GM23338 (cell line): Measurements from ENCODE around the gene SERGEF.

Experiments
- EZH2 ChIP-seq: fragments of 200-600 bp; sonication (generic); IDR thresholded peaks from one replicate; pipeline ENCODE4 v1.8.0; 2017; ENCODE audit warnings: antibody characterized with exemption, mild to moderate bottlenecking, low read depth; ENCODE audit not compliant: unreplicated experiment
- EZH2phosphoT487 ChIP-seq: fragments of 200-600 bp; sonication (generic); IDR thresholded peaks from one replicate; pipeline ENCODE4 v1.8.1; 2018; ENCODE audit warnings: antibody characterized with exemption; ENCODE audit not compliant: unreplicated experiment
- JUNB ChIP-seq: IDR thresholded peaks from one replicate; pipeline ENCODE4 v1.6.1; 2016; ENCODE audit warnings: antibody characterized with exemption; ENCODE audit not compliant: unreplicated experiment
- POLR2AphosphoS5 ChIP-seq: IDR thresholded peaks from 2 replicates; pipeline ENCODE4 v1.6.1; 2016; ENCODE audit warnings: antibody characterized with exemption, low read depth
- STAT1 ChIP-seq: IDR thresholded peaks from one replicate; pipeline ENCODE4 v1.6.1; 2016; ENCODE audit warnings: antibody characterized with exemption; ENCODE audit not compliant: unreplicated experiment
- TF ChIP-seq, protein P1 (sequence below), 2 experiments: fragments of 200-600 bp in 1 of 2; sonication (generic) in 1 of 2; conservative IDR thresholded peaks; 2 replicates each; pipeline versions ENCODE4 v1.5.1 to v1.6.1; 2016 to 2017; ENCODE audit warnings: antibody characterized with exemption in 2 of 2, low read depth in 2 of 2, mild to moderate bottlenecking in 2 of 2, moderate library complexity in 1 of 2
- TF ChIP-seq, protein P2 (sequence below): fragments of 250-450 bp; sonication (Bioruptor Pico); IDR thresholded peaks from 2 replicates; pipeline ENCODE4 v1.5.0; 2020; ENCODE audit warnings: mild to moderate bottlenecking, moderate library complexity
- TF ChIP-seq, protein P3 (sequence below): IDR thresholded peaks from one replicate; pipeline ENCODE4 v1.6.1; 2018; ENCODE audit warnings: antibody characterized with exemption; ENCODE audit not compliant: unreplicated experiment
- TF ChIP-seq, protein P4 (sequence below): IDR thresholded peaks from 2 replicates; pipeline ENCODE4 v1.6.1; 2016; ENCODE audit warnings: antibody characterized with exemption

DNA sequence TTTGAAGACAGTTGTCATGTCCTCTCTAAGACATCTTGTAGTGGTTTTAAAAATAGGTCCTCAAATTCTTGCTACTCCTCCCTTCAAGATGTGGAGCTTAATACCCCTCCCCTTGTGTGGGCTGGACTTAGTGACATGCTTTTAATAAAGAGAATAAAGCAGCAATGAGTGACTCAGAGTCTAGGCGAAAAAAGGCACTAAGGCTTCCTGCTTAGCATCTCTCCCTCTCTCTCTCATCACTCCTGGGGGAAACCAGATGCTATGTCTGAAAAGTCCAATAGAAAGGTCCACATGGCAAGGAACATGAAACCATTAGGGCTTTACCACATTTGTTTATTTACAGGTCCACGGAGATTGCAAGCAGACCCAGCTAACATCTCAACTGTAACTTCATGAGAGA is 11.7 kb downstream of the SERGEF start:
- TF ChIP-seq, protein P1, sequence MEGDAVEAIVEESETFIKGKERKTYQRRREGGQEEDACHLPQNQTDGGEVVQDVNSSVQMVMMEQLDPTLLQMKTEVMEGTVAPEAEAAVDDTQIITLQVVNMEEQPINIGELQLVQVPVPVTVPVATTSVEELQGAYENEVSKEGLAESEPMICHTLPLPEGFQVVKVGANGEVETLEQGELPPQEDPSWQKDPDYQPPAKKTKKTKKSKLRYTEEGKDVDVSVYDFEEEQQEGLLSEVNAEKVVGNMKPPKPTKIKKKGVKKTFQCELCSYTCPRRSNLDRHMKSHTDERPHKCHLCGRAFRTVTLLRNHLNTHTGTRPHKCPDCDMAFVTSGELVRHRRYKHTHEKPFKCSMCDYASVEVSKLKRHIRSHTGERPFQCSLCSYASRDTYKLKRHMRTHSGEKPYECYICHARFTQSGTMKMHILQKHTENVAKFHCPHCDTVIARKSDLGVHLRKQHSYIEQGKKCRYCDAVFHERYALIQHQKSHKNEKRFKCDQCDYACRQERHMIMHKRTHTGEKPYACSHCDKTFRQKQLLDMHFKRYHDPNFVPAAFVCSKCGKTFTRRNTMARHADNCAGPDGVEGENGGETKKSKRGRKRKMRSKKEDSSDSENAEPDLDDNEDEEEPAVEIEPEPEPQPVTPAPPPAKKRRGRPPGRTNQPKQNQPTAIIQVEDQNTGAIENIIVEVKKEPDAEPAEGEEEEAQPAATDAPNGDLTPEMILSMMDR (conservative IDR thresholded peaks at IDR 0.05; ENCODE audit: low read depth in 2 of 2): no peak
- TF ChIP-seq EZH2phosphoT487 (no peak), JUNB (no peak), POLR2AphosphoS5 (no peak), EZH2 (no peak), STAT1 (no peak)
- TF ChIP-seq, protein P2, sequence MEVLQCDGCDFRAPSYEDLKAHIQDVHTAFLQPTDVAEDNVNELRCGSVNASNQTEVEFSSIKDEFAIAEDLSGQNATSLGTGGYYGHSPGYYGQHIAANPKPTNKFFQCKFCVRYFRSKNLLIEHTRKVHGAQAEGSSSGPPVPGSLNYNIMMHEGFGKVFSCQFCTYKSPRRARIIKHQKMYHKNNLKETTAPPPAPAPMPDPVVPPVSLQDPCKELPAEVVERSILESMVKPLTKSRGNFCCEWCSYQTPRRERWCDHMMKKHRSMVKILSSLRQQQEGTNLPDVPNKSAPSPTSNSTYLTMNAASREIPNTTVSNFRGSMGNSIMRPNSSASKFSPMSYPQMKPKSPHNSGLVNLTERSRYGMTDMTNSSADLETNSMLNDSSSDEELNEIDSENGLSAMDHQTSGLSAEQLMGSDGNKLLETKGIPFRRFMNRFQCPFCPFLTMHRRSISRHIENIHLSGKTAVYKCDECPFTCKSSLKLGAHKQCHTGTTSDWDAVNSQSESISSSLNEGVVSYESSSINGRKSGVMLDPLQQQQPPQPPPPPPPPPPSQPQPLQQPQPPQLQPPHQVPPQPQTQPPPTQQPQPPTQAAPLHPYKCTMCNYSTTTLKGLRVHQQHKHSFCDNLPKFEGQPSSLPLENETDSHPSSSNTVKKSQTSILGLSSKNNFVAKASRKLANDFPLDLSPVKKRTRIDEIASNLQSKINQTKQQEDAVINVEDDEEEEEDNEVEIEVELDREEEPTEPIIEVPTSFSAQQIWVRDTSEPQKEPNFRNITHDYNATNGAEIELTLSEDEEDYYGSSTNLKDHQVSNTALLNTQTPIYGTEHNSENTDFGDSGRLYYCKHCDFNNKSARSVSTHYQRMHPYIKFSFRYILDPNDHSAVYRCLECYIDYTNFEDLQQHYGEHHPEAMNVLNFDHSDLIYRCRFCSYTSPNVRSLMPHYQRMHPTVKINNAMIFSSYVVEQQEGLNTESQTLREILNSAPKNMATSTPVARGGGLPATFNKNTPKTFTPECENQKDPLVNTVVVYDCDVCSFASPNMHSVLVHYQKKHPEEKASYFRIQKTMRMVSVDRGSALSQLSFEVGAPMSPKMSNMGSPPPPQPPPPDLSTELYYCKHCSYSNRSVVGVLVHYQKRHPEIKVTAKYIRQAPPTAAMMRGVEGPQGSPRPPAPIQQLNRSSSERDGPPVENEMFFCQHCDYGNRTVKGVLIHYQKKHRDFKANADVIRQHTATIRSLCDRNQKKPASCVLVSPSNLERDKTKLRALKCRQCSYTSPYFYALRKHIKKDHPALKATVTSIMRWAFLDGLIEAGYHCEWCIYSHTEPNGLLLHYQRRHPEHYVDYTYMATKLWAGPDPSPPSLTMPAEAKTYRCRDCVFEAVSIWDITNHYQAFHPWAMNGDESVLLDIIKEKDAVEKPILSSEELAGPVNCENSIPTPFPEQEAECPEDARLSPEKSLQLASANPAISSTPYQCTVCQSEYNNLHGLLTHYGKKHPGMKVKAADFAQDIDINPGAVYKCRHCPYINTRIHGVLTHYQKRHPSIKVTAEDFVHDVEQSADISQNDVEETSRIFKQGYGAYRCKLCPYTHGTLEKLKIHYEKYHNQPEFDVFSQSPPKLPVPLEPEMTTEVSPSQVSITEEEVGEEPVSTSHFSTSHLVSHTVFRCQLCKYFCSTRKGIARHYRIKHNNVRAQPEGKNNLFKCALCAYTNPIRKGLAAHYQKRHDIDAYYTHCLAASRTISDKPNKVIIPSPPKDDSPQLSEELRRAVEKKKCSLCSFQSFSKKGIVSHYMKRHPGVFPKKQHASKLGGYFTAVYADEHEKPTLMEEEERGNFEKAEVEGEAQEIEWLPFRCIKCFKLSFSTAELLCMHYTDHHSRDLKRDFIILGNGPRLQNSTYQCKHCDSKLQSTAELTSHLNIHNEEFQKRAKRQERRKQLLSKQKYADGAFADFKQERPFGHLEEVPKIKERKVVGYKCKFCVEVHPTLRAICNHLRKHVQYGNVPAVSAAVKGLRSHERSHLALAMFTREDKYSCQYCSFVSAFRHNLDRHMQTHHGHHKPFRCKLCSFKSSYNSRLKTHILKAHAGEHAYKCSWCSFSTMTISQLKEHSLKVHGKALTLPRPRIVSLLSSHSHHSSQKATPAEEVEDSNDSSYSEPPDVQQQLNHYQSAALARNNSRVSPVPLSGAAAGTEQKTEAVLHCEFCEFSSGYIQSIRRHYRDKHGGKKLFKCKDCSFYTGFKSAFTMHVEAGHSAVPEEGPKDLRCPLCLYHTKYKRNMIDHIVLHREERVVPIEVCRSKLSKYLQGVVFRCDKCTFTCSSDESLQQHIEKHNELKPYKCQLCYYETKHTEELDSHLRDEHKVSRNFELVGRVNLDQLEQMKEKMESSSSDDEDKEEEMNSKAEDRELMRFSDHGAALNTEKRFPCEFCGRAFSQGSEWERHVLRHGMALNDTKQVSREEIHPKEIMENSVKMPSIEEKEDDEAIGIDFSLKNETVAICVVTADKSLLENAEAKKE (CRISPR knock-in tag): no peak
- TF ChIP-seq, protein P3, sequence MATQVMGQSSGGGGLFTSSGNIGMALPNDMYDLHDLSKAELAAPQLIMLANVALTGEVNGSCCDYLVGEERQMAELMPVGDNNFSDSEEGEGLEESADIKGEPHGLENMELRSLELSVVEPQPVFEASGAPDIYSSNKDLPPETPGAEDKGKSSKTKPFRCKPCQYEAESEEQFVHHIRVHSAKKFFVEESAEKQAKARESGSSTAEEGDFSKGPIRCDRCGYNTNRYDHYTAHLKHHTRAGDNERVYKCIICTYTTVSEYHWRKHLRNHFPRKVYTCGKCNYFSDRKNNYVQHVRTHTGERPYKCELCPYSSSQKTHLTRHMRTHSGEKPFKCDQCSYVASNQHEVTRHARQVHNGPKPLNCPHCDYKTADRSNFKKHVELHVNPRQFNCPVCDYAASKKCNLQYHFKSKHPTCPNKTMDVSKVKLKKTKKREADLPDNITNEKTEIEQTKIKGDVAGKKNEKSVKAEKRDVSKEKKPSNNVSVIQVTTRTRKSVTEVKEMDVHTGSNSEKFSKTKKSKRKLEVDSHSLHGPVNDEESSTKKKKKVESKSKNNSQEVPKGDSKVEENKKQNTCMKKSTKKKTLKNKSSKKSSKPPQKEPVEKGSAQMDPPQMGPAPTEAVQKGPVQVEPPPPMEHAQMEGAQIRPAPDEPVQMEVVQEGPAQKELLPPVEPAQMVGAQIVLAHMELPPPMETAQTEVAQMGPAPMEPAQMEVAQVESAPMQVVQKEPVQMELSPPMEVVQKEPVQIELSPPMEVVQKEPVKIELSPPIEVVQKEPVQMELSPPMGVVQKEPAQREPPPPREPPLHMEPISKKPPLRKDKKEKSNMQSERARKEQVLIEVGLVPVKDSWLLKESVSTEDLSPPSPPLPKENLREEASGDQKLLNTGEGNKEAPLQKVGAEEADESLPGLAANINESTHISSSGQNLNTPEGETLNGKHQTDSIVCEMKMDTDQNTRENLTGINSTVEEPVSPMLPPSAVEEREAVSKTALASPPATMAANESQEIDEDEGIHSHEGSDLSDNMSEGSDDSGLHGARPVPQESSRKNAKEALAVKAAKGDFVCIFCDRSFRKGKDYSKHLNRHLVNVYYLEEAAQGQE: no peak
- TF ChIP-seq, protein P4, sequence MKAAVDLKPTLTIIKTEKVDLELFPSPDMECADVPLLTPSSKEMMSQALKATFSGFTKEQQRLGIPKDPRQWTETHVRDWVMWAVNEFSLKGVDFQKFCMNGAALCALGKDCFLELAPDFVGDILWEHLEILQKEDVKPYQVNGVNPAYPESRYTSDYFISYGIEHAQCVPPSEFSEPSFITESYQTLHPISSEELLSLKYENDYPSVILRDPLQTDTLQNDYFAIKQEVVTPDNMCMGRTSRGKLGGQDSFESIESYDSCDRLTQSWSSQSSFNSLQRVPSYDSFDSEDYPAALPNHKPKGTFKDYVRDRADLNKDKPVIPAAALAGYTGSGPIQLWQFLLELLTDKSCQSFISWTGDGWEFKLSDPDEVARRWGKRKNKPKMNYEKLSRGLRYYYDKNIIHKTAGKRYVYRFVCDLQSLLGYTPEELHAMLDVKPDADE: no peak
